DMS114 treated with DMSO at 0.1 percent for 48 hours (cell line): ENCODE data around the gene UBTD1.
A peak's percentile ranks its signal among the peaks of the same experiment; 100 is the strongest.
"Not testable (repeated sequence)": the region's sequence is repeated elsewhere in the genome, so short reads cannot be mapped to it uniquely, and the experiment has no call there.

ENCODE experiments used
- DNase-seq: peaks from one replicate; lab custom pipeline; 2025; ENCODE audit not compliant: unreplicated experiment; lab: John Stamatoyannopoulos, UW

Gene UBTD1

GRCh38 chr10:97560731-97561381 is 62.1 kb downstream of the UBTD1 start:
- not testable (repeated sequence) for DNase-seq

DNA sequence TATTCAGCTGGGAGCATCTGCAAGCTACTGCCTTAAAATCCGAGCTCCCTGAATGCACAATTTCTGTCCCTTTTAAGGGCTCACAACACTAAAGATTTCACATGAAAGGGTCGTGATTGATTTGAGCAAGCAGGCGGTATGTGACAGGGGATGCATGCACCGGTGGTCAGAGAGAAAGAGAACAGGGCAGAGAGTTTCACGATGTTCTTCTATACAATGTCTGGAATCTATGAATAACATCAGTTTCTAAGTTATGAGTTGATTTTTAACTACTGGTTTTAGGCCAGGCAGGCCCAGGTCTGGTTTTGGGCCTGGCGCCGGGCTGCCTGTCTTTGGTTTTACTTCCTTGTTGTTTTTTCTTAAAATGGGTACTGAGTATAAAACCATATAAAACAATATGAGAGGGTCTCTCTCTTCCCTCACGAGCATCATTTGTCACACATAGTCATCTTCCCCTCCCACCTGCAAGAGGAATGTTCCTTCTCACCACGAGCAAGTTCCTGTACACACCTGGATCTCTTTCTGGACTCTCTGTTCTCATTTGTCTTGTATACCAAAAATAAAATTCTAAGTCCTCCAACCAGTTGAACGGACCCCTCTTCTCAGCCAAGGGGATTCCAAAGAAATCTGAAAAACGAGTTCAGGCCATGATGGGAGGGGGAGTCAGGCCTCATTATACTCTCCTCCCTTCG is 62.8 kb downstream of the UBTD1 start:
- DNase-seq: not testable (repeated sequence)

DNA sequence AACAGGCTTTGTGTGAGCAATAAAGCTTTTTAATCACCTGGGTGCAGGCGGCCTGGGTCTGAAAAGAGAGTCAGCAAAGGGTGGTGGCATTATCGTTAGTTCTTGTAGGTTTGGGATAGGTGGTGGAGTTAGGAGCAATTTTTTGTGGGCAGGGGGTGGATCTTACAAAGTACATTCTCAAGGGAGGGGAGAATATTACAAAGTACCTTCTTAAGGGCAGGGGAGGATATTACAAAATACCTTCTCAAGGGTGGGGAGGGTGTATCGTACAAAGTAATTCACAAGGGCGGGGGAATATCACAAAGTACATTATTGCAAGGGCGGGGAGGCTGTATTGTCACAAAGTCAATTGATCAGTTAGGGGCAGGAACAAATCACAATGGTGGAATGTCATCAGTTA is 63.6 kb downstream of the UBTD1 start:
- not testable (repeated sequence) for DNase-seq

- no peak for DNase-seq
Observed at GRCh38 chr10:97563337-97563736, 64.6 kb downstream of the UBTD1 start.

GRCh38 chr10:97564776-97565175 is 66.1 kb downstream of the UBTD1 start:
- no peak for DNase-seq

DNA sequence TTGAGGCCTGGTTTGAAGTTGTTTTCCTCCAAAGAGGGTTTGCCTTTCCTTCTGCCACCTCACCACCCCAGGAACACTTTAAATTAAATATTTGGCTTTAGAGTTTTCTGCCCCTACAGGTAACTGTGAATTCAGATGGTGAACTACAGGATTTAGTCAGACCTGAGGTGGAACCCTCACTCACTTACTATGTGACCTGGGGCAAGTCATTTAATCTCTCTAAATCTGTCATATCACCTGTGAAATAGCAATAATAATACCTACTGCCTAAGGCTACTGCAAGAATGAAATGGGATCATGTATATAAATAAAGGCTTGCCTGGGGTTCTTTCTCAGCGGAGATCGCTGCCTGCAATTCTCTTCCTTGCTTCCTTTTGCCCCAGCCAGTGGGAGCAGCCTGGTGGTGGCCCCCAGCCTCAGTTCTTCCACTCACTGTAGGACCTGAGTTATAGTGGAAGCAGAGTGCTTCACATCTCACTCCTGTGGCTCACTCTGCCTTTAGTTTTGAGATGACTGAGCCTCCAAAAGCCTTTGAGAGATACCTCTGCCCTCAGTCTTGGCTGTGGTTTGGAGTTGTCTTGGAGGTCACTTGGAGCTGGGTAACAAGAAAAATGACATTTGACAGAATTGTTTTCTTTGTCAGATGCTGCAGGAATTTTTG is 67.7 kb downstream of the UBTD1 start:
- no peak for DNase-seq

GRCh38 chr10:97567891-97568290 is 69.2 kb downstream of the UBTD1 start:
- no peak for DNase-seq

- DNase-seq: no peak
Observed at GRCh38 chr10:97570146-97570788, 71.5 kb downstream of the UBTD1 start.

DNA sequence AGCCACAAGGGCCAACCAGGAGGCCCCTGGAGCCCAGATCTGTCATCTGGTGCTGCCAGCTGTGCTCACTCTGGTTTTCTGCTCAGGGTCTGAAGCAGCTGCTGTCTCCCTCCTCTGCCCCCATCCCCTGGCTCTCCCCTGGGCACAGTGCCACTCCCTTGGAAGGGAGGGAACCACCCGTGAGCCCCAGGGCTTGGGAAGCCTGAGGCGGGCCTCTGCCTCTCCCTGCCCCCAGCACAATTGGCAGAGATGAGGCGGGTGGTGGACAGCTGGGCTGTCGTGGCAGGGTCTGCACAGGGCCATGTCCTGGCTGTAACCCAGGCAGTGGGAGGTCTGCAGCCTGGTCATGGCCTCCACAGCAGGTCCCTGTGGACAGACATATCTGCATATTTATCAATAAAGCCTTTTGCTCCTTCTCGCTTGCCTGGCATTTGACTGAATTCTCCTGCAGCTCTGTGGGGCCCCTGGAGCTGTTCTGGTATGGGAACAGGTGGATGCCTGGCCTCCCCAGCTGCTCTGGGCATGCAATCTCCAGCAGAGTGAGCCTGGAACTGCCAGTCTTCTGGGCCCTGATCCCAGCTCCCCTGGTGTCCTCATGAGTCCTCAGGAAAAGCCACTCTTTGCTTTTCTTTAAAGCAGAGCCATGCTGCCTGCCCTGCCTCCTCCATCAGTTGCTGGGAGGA is 72.2 kb downstream of the UBTD1 start:
- DNase-seq: no peak

- no peak for DNase-seq
Observed at GRCh38 chr10:97571622-97572021, 72.9 kb downstream of the UBTD1 start.

- peak; percentile 63 for DNase-seq
Observed at GRCh38 chr10:97572214-97572989, 73.7 kb downstream of the UBTD1 start, which contains the start of gene ANKRD2. ANKRD2 (plus strand) TSS chr10:97572779; CDS start chr10:97572789, 10 bp downstream.

GRCh38 chr10:97573021-97573420 is 74.3 kb downstream of the UBTD1 start:
- DNase-seq: no peak

- DNase-seq: no peak
Observed at GRCh38 chr10:97573672-97574071, 74.9 kb downstream of the UBTD1 start.

GRCh38 chr10:97574374-97575126 is 75.8 kb downstream of the UBTD1 start:
- DNase-seq: no peak

DNA sequence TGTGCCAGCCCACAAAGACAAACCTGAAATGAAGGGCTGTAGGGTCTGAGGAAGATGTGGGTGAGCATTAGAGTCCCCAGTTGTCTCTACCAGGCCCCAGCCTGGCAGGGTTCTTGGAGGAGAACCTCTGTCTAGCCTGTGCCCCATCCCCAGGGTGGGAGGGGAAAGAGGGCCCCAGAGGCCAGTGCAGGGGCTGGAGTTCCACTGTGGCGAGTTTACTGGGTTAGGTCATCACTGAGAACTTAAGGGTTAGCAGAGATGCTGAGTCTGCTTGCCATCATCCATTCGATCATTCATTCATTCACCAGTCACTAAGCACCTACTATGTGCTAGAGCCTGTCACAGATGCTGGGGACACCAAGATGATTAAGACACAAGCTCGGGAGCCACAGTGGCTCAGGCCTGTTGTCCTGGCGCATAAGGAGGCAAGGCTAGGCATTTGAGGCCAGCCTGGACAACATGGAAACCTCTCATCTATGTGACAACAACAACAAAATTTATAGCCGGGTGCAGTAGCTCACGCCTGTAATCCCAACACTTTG is 76.5 kb downstream of the UBTD1 start:
- DNase-seq: no peak

DNA sequence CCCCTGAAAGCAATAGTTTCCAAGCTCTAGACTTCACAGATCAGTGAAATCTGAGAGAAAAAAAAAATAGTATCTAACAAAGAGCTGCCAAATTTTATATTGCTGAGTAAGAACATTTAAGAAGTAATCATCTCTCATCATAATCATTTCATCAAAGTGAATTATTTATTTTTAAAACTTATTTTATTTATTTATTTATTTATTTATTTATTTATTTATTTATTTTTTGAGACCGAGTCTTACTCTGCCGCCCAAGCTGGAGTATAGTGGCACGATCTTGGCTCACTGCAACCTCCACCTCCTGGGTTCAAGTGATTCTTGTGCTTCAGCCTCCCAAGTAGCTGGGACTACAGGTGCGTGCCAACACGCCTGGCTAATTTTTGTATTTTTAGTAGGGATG is 77.8 kb downstream of the UBTD1 start:
- not testable (repeated sequence) for DNase-seq

- DNase-seq: no peak
Observed at GRCh38 chr10:97577701-97578100, 79.0 kb downstream of the UBTD1 start.

- DNase-seq: no peak
Observed at GRCh38 chr10:97578171-97578844, 79.6 kb downstream of the UBTD1 start.
